SH-SY5Y (cell line): ENCODE data around the gene RNF112.

Experiments
- GATA2 ChIP-seq: IDR thresholded peaks from 2 replicates; pipeline ENCODE4 v1.6.1; 2011; ENCODE audit warnings: mild to moderate bottlenecking, low read depth, low read length
- GATA3 ChIP-seq: IDR thresholded peaks from 2 replicates; pipeline ENCODE4 v1.6.1; 2011; ENCODE audit warnings: low read depth, mild to moderate bottlenecking, low read length, moderate library complexity

- no peak for TF ChIP-seq GATA3
- no peak for TF ChIP-seq GATA2
These were observed 38.0 kb upstream of the RNF112 start for GRCh38 chr17:19372866-19373504.
